HCT116 (cell line): ENCODE data around the gene HCST. TPM values are rescaled to one million over a fixed set of nuclear protein-coding genes. Genes with fewer than 3 reads are reported as not detected.

Experiments
- ATAC-seq: fragments of 200-7000 bp; cut with Tn5 transposase; 2 replicates; pipeline ENCODE4 v1.9.1; 2020; ENCODE audit warnings: mild to moderate bottlenecking, moderate library complexity
- BruUV-seq: library from RNA; stranded (reverse); fragments of 400-500 nt; replicated peaks from 2 replicates; lab custom pipeline; 2021; lab: Mats Ljungman, UMichigan
- CTCF ChIA-PET: fragments of 300-600 bp; sonication (Branson Sonifier 250); formaldehyde crosslinking; loops from one replicate; lab custom pipeline; 2021; ENCODE audit warnings: antibody characterized with exemption; lab: Charles Lee
- POLR2A ChIA-PET: fragments of 300-600, 350-600 bp; sonication (Branson Sonifier 250); formaldehyde crosslinking; loops from one replicate; lab custom pipeline; 2021; ENCODE audit warnings: antibody characterized with exemption; lab: Charles Lee
- RAD21 ChIA-PET, 2 experiments: fragments of 300-600 bp; sonication (Branson Sonifier 250); formaldehyde crosslinking; loops; one replicate each; lab custom pipeline; 2023; ENCODE audit warnings: low total read pairs in 2 of 2; ENCODE audit not compliant: uncharacterized antibody in 2 of 2, unreplicated experiment in 2 of 2, low non-redundant PET in 1 of 2; lab: Charles Lee
- DNase-seq: peaks from one replicate; pipeline ENCODE4 v3.0.0-alpha.2; 2010; ENCODE audit warnings: low read depth, low spot score
- H2AFZ ChIP-seq: fragments of 200-600 bp; shearing (Covaris generic), sonication (generic); 2 replicates; pipeline ENCODE4 v1.6.1; 2017; ENCODE audit warnings: low read depth, mixed run types, mixed read lengths, antibody characterized with exemption, low read length; ENCODE audit not compliant: poor library complexity, severe bottlenecking
- H3K27ac ChIP-seq: 2 replicates; pipeline ENCODE4 v1.5.1; 2012; ENCODE audit warnings: low read depth, low read length
- H3K27me3 ChIP-seq: fragments of 200-600 bp; sonication (generic); 2 replicates; pipeline ENCODE4 v1.6.1; 2016; ENCODE audit warnings: mixed run types, low read length, mixed read lengths; ENCODE audit not compliant: insufficient read depth
- H3K36me3 ChIP-seq, 2 experiments: fragments of 200-500 bp in 1 of 2; fragments of 200-600 bp in 1 of 2; sonication (Bioruptor generic) in 1 of 2; sonication (generic) in 1 of 2; 2 replicates each; pipeline versions ENCODE4 v1.5.1 to v1.6.1; 2014 to 2016; ENCODE audit warnings: low read length in 2 of 2, inconsistent platforms in 1 of 2, mixed read lengths in 1 of 2, mixed run types in 1 of 2; ENCODE audit not compliant: insufficient read depth in 2 of 2, control insufficient read depth in 1 of 2
- H3K4me1 ChIP-seq, 2 experiments: fragments of 200-600 bp in 1 of 2; sonication (generic) in 1 of 2; 2 replicates each; pipeline versions ENCODE4 v1.5.1 to v1.6.1; 2012 to 2017; ENCODE audit warnings: low read length in 2 of 2, inconsistent platforms in 1 of 2, mild to moderate bottlenecking in 1 of 2, mixed read lengths in 1 of 2, mixed run types in 1 of 2, moderate library complexity in 1 of 2; ENCODE audit not compliant: insufficient read depth in 2 of 2, control insufficient read depth in 1 of 2
- H3K4me2 ChIP-seq: fragments of 200-600 bp; sonication (generic); 2 replicates; pipeline ENCODE4 v1.6.1; 2017; ENCODE audit warnings: mixed run types, low read length, mixed read lengths
- H3K4me3 ChIP-seq, 2 experiments: fragments of 200-600 bp in 1 of 2; sonication (generic) in 1 of 2; replicated peaks in 1 of 2; 2 replicates each; pipeline ENCODE4 v1.5.1; 2011 to 2016; ENCODE audit warnings: low read length in 2 of 2, control low read depth in 1 of 2, low read depth in 1 of 2, mild to moderate bottlenecking in 1 of 2, mixed read lengths in 1 of 2, mixed run types in 1 of 2
- H3K79me2 ChIP-seq: fragments of 200-600 bp; sonication (generic); 2 replicates; pipeline ENCODE4 v1.6.1; 2017; ENCODE audit warnings: mild to moderate bottlenecking, mixed run types, low read length, moderate library complexity, mixed read lengths; ENCODE audit not compliant: insufficient read depth
- H3K9ac ChIP-seq: fragments of 200-600 bp; sonication (generic); 2 replicates; pipeline ENCODE4 v1.6.1; 2016; ENCODE audit warnings: low read length, mixed read lengths
- H3K9me2 ChIP-seq: fragments of 200-600 bp; sonication (generic), shearing (Covaris generic); 2 replicates; pipeline ENCODE4 v1.6.1; 2017; ENCODE audit warnings: mixed run types, mild to moderate bottlenecking, moderate library complexity; ENCODE audit not compliant: insufficient read depth
- H3K9me3 ChIP-seq, 2 experiments: fragments of 200-500 bp in 1 of 2; fragments of 200-600 bp in 1 of 2; sonication (Bioruptor generic) in 1 of 2; sonication (generic) in 1 of 2; 2 replicates each; pipeline ENCODE4 v1.6.1; 2014 to 2017; ENCODE audit warnings: low read length in 2 of 2, mixed read lengths in 2 of 2, inconsistent platforms in 1 of 2, low read depth in 1 of 2, mild to moderate bottlenecking in 1 of 2, mixed run types in 1 of 2, moderate library complexity in 1 of 2; ENCODE audit not compliant: control insufficient read depth in 1 of 2, insufficient read depth in 1 of 2
- H4K20me1 ChIP-seq: fragments of 200-600 bp; sonication (generic), shearing (Covaris generic); 2 replicates; pipeline ENCODE4 v1.6.1; 2017; ENCODE audit warnings: mixed run types, mild to moderate bottlenecking, moderate library complexity; ENCODE audit not compliant: insufficient read depth
- ATF3 ChIP-seq: IDR thresholded peaks from 2 replicates; pipeline ENCODE4 v1.6.1; 2012
- CBX3 ChIP-seq: IDR thresholded peaks from 2 replicates; pipeline ENCODE4 v1.6.1; 2012; ENCODE audit warnings: low read depth
- EGR1 ChIP-seq: IDR thresholded peaks from 2 replicates; pipeline ENCODE4 v1.6.1; 2012; ENCODE audit warnings: low read depth
- EZH2 ChIP-seq: fragments of 200-600 bp; sonication (generic); IDR thresholded peaks from 2 replicates; pipeline ENCODE4 v1.6.1; 2017; ENCODE audit warnings: antibody characterized with exemption, mixed run types
- FOSL1 ChIP-seq: IDR thresholded peaks from 2 replicates; pipeline ENCODE4 v1.6.1; 2012; ENCODE audit warnings: low read depth
- MAX ChIP-seq: IDR thresholded peaks from 2 replicates; pipeline ENCODE4 v1.6.1; 2012
- POLR2A ChIP-seq: IDR thresholded peaks from 2 replicates; pipeline ENCODE4 v1.7.0; 2011; ENCODE audit warnings: borderline replicate concordance; ENCODE audit not compliant: insufficient read depth, insufficient read length; ENCODE audit errors: extremely low read depth
- POLR2AphosphoS5 ChIP-seq: IDR thresholded peaks from 2 replicates; pipeline ENCODE4 v1.6.1; 2011; ENCODE audit warnings: mild to moderate bottlenecking, low read depth, low read length, moderate library complexity
- RAD21 ChIP-seq: IDR thresholded peaks from 2 replicates; pipeline ENCODE4 v1.6.1; 2012; ENCODE audit warnings: low read depth, mild to moderate bottlenecking
- REST ChIP-seq: IDR thresholded peaks from 2 replicates; pipeline ENCODE4 v1.6.1; 2012; ENCODE audit warnings: low read depth
- SIN3A ChIP-seq: IDR thresholded peaks from 2 replicates; pipeline ENCODE4 v1.6.1; 2012; ENCODE audit warnings: low read depth
- SP1 ChIP-seq: IDR thresholded peaks from 2 replicates; pipeline ENCODE4 v1.6.1; 2012; ENCODE audit warnings: low read depth
- SRF ChIP-seq: IDR thresholded peaks from 2 replicates; pipeline ENCODE4 v1.6.1; 2012; ENCODE audit warnings: low read depth
- TCF7L2 ChIP-seq: IDR thresholded peaks from 2 replicates; pipeline ENCODE4 v1.7.0; 2011; ENCODE audit warnings: borderline replicate concordance, inconsistent platforms; ENCODE audit not compliant: insufficient read depth, insufficient read length; ENCODE audit errors: extremely low read depth
- YY1 ChIP-seq: IDR thresholded peaks from 2 replicates; pipeline ENCODE4 v1.6.1; 2011; ENCODE audit warnings: low read length, low read depth, moderate library complexity, mild to moderate bottlenecking; ENCODE audit not compliant: insufficient replicate concordance; ENCODE audit errors: extremely low read depth
- ZNF274 ChIP-seq: fragments of 200-500 bp; sonication (Bioruptor generic); IDR thresholded peaks from 2 replicates; pipeline ENCODE4 v1.6.1; 2014; ENCODE audit warnings: mild to moderate bottlenecking, low read depth, low read length, inconsistent platforms
- intact Hi-C: fragments of 100-400 bp; cut with micrococcal nuclease; formaldehyde crosslinking; loops from 2 replicates; pipeline ENCODE4 v1.10.0; 2022
- total RNA-seq: library from RNA; stranded (reverse); gene quantifications from one replicate; pipeline ENCODE4 v1.2.1, GENCODE V29; 2021; ENCODE audit not compliant: unreplicated experiment
- TF ChIP-seq, protein P1 (sequence below): IDR thresholded peaks from 2 replicates; pipeline ENCODE4 v1.6.1; 2011; ENCODE audit warnings: mild to moderate bottlenecking, low read length, moderate library complexity; ENCODE audit not compliant: insufficient replicate concordance; ENCODE audit errors: extremely low read depth
- TF ChIP-seq, protein P2 (sequence below), 3 experiments: fragments of 200-600 bp in 1 of 3; sonication (generic) in 1 of 3; IDR thresholded peaks in 2 of 3; conservative IDR thresholded peaks in 1 of 3; 2 replicates each; pipeline ENCODE4 v1.5.1; 2012 to 2017; ENCODE audit warnings: low read depth in 2 of 3, low read length in 2 of 3, antibody characterized with exemption in 1 of 3, borderline replicate concordance in 1 of 3, control low read depth in 1 of 3, mild to moderate bottlenecking in 1 of 3, mixed read lengths in 1 of 3, mixed run types in 1 of 3, moderate library complexity in 1 of 3; ENCODE audit not compliant: insufficient read depth in 1 of 3

The HCST gene
- total RNA-seq, 1 experiment from 2014 or later: 1.2 TPM

GRCh38 chr19:35919306-35919705 is 17.0 kb downstream of the HCST start:
- no peaks in the 10 kb centered on the region for H3K79me2 ChIP-seq
- ATAC-seq: no peak
- H2AFZ ChIP-seq: no peak overlapping the region
- ChIA-PET RAD21 (no interaction called here), POLR2A (no interaction called here), CTCF (no interaction called here)
- H3K27me3 ChIP-seq: no peaks in the 10 kb centered on the region
- no peaks in the 10 kb centered on the region for H3K36me3 ChIP-seq
- no peaks in the 10 kb centered on the region for H4K20me1 ChIP-seq
- H3K9me3 ChIP-seq: no peaks in the 10 kb centered on the region
- H3K27ac ChIP-seq: no peak overlapping the region
- DNase-seq: no peak
- intact Hi-C loops: no loop called here
- H3K4me2 ChIP-seq: no peak overlapping the region
- no peak overlapping the region for H3K4me3 ChIP-seq
- BruUV-seq: no TSS peak
- no peak overlapping the region for H3K9ac ChIP-seq
- no peaks in the 10 kb centered on the region for H3K4me1 ChIP-seq
- no peaks in the 10 kb centered on the region for H3K9me2 ChIP-seq
- TF ChIP-seq EGR1 (no peak), SRF (no peak), TCF7L2 (no peak), POLR2A (no peak), EZH2 (no peak), MAX (no peak), SP1 (no peak), POLR2AphosphoS5 (no peak), ATF3 (no peak), CBX3 (no peak), SIN3A (no peak), ZNF274 (no peak), REST (no peak), RAD21 (no peak), YY1 (no peak), FOSL1 (no peak)
- TF ChIP-seq, protein P1, sequence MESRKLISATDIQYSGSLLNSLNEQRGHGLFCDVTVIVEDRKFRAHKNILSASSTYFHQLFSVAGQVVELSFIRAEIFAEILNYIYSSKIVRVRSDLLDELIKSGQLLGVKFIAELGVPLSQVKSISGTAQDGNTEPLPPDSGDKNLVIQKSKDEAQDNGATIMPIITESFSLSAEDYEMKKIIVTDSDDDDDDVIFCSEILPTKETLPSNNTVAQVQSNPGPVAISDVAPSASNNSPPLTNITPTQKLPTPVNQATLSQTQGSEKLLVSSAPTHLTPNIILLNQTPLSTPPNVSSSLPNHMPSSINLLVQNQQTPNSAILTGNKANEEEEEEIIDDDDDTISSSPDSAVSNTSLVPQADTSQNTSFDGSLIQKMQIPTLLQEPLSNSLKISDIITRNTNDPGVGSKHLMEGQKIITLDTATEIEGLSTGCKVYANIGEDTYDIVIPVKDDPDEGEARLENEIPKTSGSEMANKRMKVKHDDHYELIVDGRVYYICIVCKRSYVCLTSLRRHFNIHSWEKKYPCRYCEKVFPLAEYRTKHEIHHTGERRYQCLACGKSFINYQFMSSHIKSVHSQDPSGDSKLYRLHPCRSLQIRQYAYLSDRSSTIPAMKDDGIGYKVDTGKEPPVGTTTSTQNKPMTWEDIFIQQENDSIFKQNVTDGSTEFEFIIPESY: no peak
- TF ChIP-seq, protein P2, sequence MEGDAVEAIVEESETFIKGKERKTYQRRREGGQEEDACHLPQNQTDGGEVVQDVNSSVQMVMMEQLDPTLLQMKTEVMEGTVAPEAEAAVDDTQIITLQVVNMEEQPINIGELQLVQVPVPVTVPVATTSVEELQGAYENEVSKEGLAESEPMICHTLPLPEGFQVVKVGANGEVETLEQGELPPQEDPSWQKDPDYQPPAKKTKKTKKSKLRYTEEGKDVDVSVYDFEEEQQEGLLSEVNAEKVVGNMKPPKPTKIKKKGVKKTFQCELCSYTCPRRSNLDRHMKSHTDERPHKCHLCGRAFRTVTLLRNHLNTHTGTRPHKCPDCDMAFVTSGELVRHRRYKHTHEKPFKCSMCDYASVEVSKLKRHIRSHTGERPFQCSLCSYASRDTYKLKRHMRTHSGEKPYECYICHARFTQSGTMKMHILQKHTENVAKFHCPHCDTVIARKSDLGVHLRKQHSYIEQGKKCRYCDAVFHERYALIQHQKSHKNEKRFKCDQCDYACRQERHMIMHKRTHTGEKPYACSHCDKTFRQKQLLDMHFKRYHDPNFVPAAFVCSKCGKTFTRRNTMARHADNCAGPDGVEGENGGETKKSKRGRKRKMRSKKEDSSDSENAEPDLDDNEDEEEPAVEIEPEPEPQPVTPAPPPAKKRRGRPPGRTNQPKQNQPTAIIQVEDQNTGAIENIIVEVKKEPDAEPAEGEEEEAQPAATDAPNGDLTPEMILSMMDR (IDR thresholded peaks at IDR 0.05 in 2 of 3, conservative IDR thresholded peaks at IDR 0.05 in 1 of 3; ENCODE audit: borderline replicate concordance in 1 of 3, insufficient read depth in 1 of 3, low read depth in 2 of 3, low read length in 2 of 3): no peak
